ENCODE results near the gene RNU1-2.
"Not testable (repeated sequence)": the region's sequence is repeated elsewhere in the genome, so short reads cannot be mapped to it uniquely, and the experiment has no call there.

DNA sequence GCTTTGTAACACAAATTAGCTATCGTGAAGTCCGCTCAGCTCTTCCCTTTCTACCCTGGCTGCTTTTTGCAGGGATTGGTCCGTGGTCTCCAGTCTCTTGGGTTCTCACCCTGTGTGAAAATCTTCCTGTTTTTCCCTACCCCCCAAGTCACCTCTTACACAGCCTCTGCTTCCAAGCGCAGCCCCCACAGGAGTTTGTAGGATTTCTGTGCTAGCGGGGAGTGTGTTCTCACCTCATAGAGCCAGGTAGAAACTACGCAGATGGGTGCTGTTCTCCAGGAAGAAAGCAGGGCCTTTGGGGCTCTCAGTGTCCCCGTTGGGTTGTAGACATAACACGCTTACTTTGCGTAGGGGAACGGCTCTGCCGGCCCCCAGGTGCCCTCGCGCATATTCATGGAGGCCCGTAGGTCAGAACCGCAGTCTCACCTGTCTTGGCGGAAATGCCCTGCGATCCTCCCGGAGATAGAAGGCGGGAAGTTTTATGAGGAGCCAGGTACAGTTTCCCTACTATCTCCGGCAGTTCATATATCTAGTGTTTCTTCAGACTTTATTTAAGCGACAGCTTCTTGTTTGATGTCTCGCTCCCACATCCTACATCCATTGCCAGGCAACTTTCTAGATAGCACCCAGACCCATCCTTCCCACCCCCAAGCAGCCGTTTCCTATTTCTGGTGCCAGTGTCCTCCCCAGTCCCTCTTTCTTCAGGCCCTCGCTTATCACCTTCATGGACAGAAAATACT is 706 bp downstream of the RNU1-2 start:
- TF ChIP-seq CTCF (IDR thresholded peaks at IDR 0.05; ENCODE audit: low read depth, low read length, poor library complexity, severe bottlenecking); EZH2phosphoT487 (IDR thresholded peaks at IDR 0.05; ENCODE audit: borderline replicate concordance, low read length): not testable (repeated sequence)

All from DOHH2 (cell line).